ENCODE results near the gene PDS5B. TPM values are rescaled to one million over a fixed set of nuclear protein-coding genes. Genes with fewer than 3 reads are reported as not detected.

PDS5B gene
- total RNA-seq, 1 donor from 2014 or later = 12.6 TPM

- ATAC-seq = no peak
- no peak for DNase-seq (ENCODE audit: low spot score)
These were observed 3.2 kb downstream of the PDS5B start for GRCh38 chr13:32589471-32589870.

GRCh38 chr13:32590266-32590665 is 4.0 kb downstream of the PDS5B start:
- DNase-seq (ENCODE audit: low spot score) (no peak), ATAC-seq (no peak)

- ATAC-seq (no peak), DNase-seq (ENCODE audit: low spot score) (no peak)
These were observed 5.8 kb downstream of the PDS5B start for GRCh38 chr13:32592082-32592481.

- ATAC-seq (no peak), DNase-seq (ENCODE audit: low spot score) (no peak)
These were observed 8.0 kb downstream of the PDS5B start for GRCh38 chr13:32594157-32594738.

GRCh38 chr13:32595306-32595705 is 9.1 kb downstream of the PDS5B start:
- DNase-seq (ENCODE audit: low spot score) = no peak
- ATAC-seq = no peak

- no peak for ATAC-seq
These were observed 14.6 kb downstream of the PDS5B start for GRCh38 chr13:32600890-32601289.

GRCh38 chr13:32609428-32609827 is 23.2 kb downstream of the PDS5B start:
- DNase-seq (ENCODE audit: low spot score) = no peak
- ATAC-seq = no peak

More at GRCh38 chr13:32600890-32601289, 14.6 kb downstream of the PDS5B start:
- DNase-seq (ENCODE audit: low spot score) = no peak

GRCh38 chr13:32610538-32610937 is 24.3 kb downstream of the PDS5B start:
- DNase-seq (ENCODE audit: low spot score) (no peak), ATAC-seq (peak; percentile 53)

GRCh38 chr13:32610977-32611376 is 24.7 kb downstream of the PDS5B start:
- DNase-seq (ENCODE audit: low spot score) (no peak), ATAC-seq (no peak)

GRCh38 chr13:32616883-32617511 is 30.7 kb downstream of the PDS5B start:
- DNase-seq (ENCODE audit: low spot score) = no peak
- no peak for ATAC-seq

- DNase-seq (ENCODE audit: low spot score) = no peak
- ATAC-seq = no peak
These were observed 36.6 kb downstream of the PDS5B start for GRCh38 chr13:32622827-32623226.

- no peak for DNase-seq (ENCODE audit: low spot score)
- ATAC-seq = peak; percentile 15
These were observed 38.2 kb downstream of the PDS5B start for GRCh38 chr13:32624441-32624840.

- ATAC-seq (peak; percentile 75), DNase-seq (ENCODE audit: low spot score) (no peak)
These were observed 41.5 kb downstream of the PDS5B start for GRCh38 chr13:32627793-32628192.

- ATAC-seq = no peak
- no peak for DNase-seq (ENCODE audit: low spot score)
These were observed 43.1 kb downstream of the PDS5B start for GRCh38 chr13:32629313-32629712.

- DNase-seq (ENCODE audit: low spot score) (no peak), ATAC-seq (no peak)
These were observed 43.6 kb downstream of the PDS5B start for GRCh38 chr13:32629866-32630265.

GRCh38 chr13:32632343-32632909 is 46.2 kb downstream of the PDS5B start:
- peak; percentile 33 for ATAC-seq
- DNase-seq (ENCODE audit: low spot score) = no peak

GRCh38 chr13:32636711-32637110 is 50.5 kb downstream of the PDS5B start:
- ATAC-seq (no peak), DNase-seq (ENCODE audit: low spot score) (no peak)

GRCh38 chr13:32638739-32639138 is 52.5 kb downstream of the PDS5B start:
- ATAC-seq (no peak), DNase-seq (ENCODE audit: low spot score) (no peak)

- peak; percentile 98 for ATAC-seq
- peak; percentile 57 for DNase-seq (ENCODE audit: low spot score)
These were observed 53.4 kb downstream of the PDS5B start for GRCh38 chr13:32639502-32640105.

GRCh38 chr13:32642316-32642715 is 56.1 kb downstream of the PDS5B start:
- peak; percentile 14 for ATAC-seq

GRCh38 chr13:32642858-32643257 is 56.6 kb downstream of the PDS5B start:
- no peak for ATAC-seq
- no peak for DNase-seq (ENCODE audit: low spot score)

More at GRCh38 chr13:32642316-32642715, 56.1 kb downstream of the PDS5B start:
- no peak for DNase-seq (ENCODE audit: low spot score)

GRCh38 chr13:32645854-32646253 is 59.6 kb downstream of the PDS5B start:
- no peak for DNase-seq (ENCODE audit: low spot score)
- ATAC-seq = peak; percentile 8

Measured in left lobe of liver (tissue), 2 donors.